HG02840 (cell line): Measurements from ENCODE around the gene LGR5.
"Not testable (repeated sequence)": the region's sequence is repeated elsewhere in the genome, so short reads cannot be mapped to it uniquely, and the experiment has no call there.

Experiments
- ATAC-seq: cut with Tn5 transposase; IDR thresholded peaks from one replicate; pipeline ENCODE4 v1.9.1; 2021; ENCODE audit warnings: mild to moderate bottlenecking, moderate library complexity, moderate number of reproducible peaks; ENCODE audit not compliant: unreplicated experiment, low FRiP score

Gene LGR5

GRCh38 chr12:71472441-71472911 lies 32.9 kb downstream of the LGR5 start:
- no peak for ATAC-seq

- no peak for ATAC-seq
Observed at GRCh38 chr12:71474791-71475190, 35.2 kb downstream of the LGR5 start.

- ATAC-seq: no peak
Observed at GRCh38 chr12:71475280-71475679, 35.7 kb downstream of the LGR5 start.

GRCh38 chr12:71476513-71476912 lies 36.9 kb downstream of the LGR5 start:
- ATAC-seq: no peak

GRCh38 chr12:71477609-71478008 lies 38.0 kb downstream of the LGR5 start:
- ATAC-seq: no peak

- ATAC-seq: no peak
Observed at GRCh38 chr12:71478270-71478669, 38.7 kb downstream of the LGR5 start.

- no peak for ATAC-seq
Observed at GRCh38 chr12:71484272-71484905, 44.8 kb downstream of the LGR5 start.

- ATAC-seq: not testable (repeated sequence)
Observed at GRCh38 chr12:71490844-71491243, 51.2 kb downstream of the LGR5 start.

GRCh38 chr12:71492604-71493003 lies 53.0 kb downstream of the LGR5 start:
- no peak for ATAC-seq

- ATAC-seq: no peak
Observed at GRCh38 chr12:71499834-71500233, 60.2 kb downstream of the LGR5 start.

- ATAC-seq: no peak
Observed at GRCh38 chr12:71503579-71504391, 64.2 kb downstream of the LGR5 start.

- ATAC-seq: no peak
Observed at GRCh38 chr12:71504476-71504875, 64.9 kb downstream of the LGR5 start.

GRCh38 chr12:71509705-71510104 lies 70.1 kb downstream of the LGR5 start:
- no peak for ATAC-seq

GRCh38 chr12:71517145-71517846 lies 77.7 kb downstream of the LGR5 start:
- no peak for ATAC-seq

- ATAC-seq: no peak
Observed at GRCh38 chr12:71521125-71521524, 81.5 kb downstream of the LGR5 start.

GRCh38 chr12:71524626-71525025 lies 85.0 kb downstream of the LGR5 start:
- no peak for ATAC-seq

GRCh38 chr12:71533703-71534102 lies 94.1 kb downstream of the LGR5 start:
- ATAC-seq: no peak

- no peak for ATAC-seq
Observed at GRCh38 chr12:71536279-71536938, 96.8 kb downstream of the LGR5 start.

GRCh38 chr12:71536939-71537622 lies 97.5 kb downstream of the LGR5 start:
- ATAC-seq: no peak

GRCh38 chr12:71538807-71539206 lies 99.2 kb downstream of the LGR5 start:
- ATAC-seq: no peak
